CD14-positive monocyte (primary cell): ENCODE measurements around the gene KDM3B. TPM values are rescaled to one million over a fixed set of nuclear protein-coding genes. Genes with fewer than 3 reads are reported as not detected.

ENCODE experiments used
- DNase-seq, 3 donors: peaks; one replicate each; pipeline ENCODE4 v3.0.0-alpha.2; 2011 to 2022
- H2AFZ ChIP-seq: 2 replicates; pipeline ENCODE4 v1.6.0; 2012; ENCODE audit warnings: mild to moderate bottlenecking, low read depth, low read length, inconsistent platforms; ENCODE audit not compliant: insufficient read depth, poor library complexity, severe bottlenecking
- H3K27ac ChIP-seq, 2 donors: 1 replicate in 1 of 2; 2 replicates in 1 of 2; pipeline ENCODE4 v1.5.1; 2012 to 2013; ENCODE audit warnings: low read length in 2 of 2, control low read depth in 1 of 2, inconsistent platforms in 1 of 2, low read depth in 1 of 2, mild to moderate bottlenecking in 1 of 2
- H3K27me3 ChIP-seq, 2 donors: one replicate each; pipeline versions ENCODE4 v1.6.0 to v1.6.1; 2011 to 2013; ENCODE audit warnings: low read length in 2 of 2; ENCODE audit not compliant: control insufficient read depth in 2 of 2, insufficient read depth in 2 of 2
- H3K36me3 ChIP-seq, 2 donors: replicated peaks in 1 of 2; 1 replicate in 1 of 2; 2 replicates in 1 of 2; pipeline versions ENCODE4 v1.5.1 to v1.6.1; 2012 to 2013; ENCODE audit warnings: low read length in 2 of 2, control low read depth in 1 of 2, inconsistent platforms in 1 of 2, mild to moderate bottlenecking in 1 of 2; ENCODE audit not compliant: insufficient read depth in 2 of 2, control insufficient read depth in 1 of 2
- H3K4me1 ChIP-seq, 2 donors: 1 replicate in 1 of 2; 2 replicates in 1 of 2; pipeline versions ENCODE4 v1.5.1 to v1.6.1; 2012 to 2013; ENCODE audit warnings: low read length in 2 of 2, control low read depth in 1 of 2, inconsistent platforms in 1 of 2, mild to moderate bottlenecking in 1 of 2, moderate library complexity in 1 of 2; ENCODE audit not compliant: insufficient read depth in 2 of 2, control insufficient read depth in 1 of 2
- H3K4me2 ChIP-seq: replicated peaks from 2 replicates; pipeline ENCODE3; 2012; ENCODE audit warnings: low read length, moderate library complexity, mild to moderate bottlenecking; ENCODE audit not compliant: poor library complexity, severe bottlenecking; ENCODE audit errors: extremely low read depth
- H3K4me3 ChIP-seq, 3 experiments: fragments of 200-600 bp in 1 of 3; sonication (generic) in 1 of 3; replicated peaks in 1 of 3; 1 replicate in 2 of 3; 2 replicates in 1 of 3; pipeline ENCODE4 v1.5.1; 2011 to 2013; ENCODE audit warnings: low read length in 3 of 3, mild to moderate bottlenecking in 3 of 3, control low read depth in 2 of 3, low read depth in 2 of 3, inconsistent platforms in 1 of 3, moderate library complexity in 1 of 3
- H3K79me2 ChIP-seq: 2 replicates; pipeline ENCODE4 v1.6.0; 2012; ENCODE audit warnings: mild to moderate bottlenecking, control low read depth, inconsistent platforms, low read length, moderate library complexity; ENCODE audit not compliant: insufficient read depth
- H3K9ac ChIP-seq: 2 replicates; pipeline ENCODE4 v1.6.0; 2017; ENCODE audit warnings: low read length, mild to moderate bottlenecking; ENCODE audit not compliant: insufficient read depth, poor library complexity, severe bottlenecking
- H3K9me3 ChIP-seq, 2 donors: replicated peaks in 1 of 2; 1 replicate in 1 of 2; 2 replicates in 1 of 2; pipeline versions ENCODE4 v1.5.1 to v1.6.1; 2012 to 2013; ENCODE audit warnings: low read length in 2 of 2, control low read depth in 1 of 2; ENCODE audit not compliant: control insufficient read depth in 1 of 2, insufficient read depth in 1 of 2
- H4K20me1 ChIP-seq: 2 replicates; pipeline ENCODE4 v1.6.0; 2012; ENCODE audit warnings: mild to moderate bottlenecking, low read length, control low read depth, moderate library complexity; ENCODE audit not compliant: insufficient read depth
- H3K27ac Mint-ChIP-seq, 7 donors: one replicate each; pipeline ENCODE4 v1.8.0; 2020; ENCODE audit warnings: mild to moderate bottlenecking in 7 of 7, mixed read lengths in 7 of 7, moderate library complexity in 6 of 7, inconsistent platforms in 2 of 7
- H3K27me3 Mint-ChIP-seq, 3 donors: one replicate each; pipeline ENCODE4 v1.8.0; 2021 to 2022; ENCODE audit warnings: low read depth in 3 of 3, mild to moderate bottlenecking in 3 of 3, mixed read lengths in 3 of 3, moderate library complexity in 3 of 3, inconsistent platforms in 1 of 3
- H3K36me3 Mint-ChIP-seq, 2 donors: one replicate each; pipeline ENCODE4 v1.8.0; 2020; ENCODE audit warnings: mixed read lengths in 2 of 2, inconsistent platforms in 1 of 2, mild to moderate bottlenecking in 1 of 2
- H3K4me1 Mint-ChIP-seq: one replicate; pipeline ENCODE4 v1.8.0; 2020; ENCODE audit warnings: mild to moderate bottlenecking, mixed read lengths
- H3K4me3 Mint-ChIP-seq, 2 donors: one replicate each; pipeline ENCODE4 v1.8.0; 2020; ENCODE audit warnings: mild to moderate bottlenecking in 2 of 2, mixed read lengths in 2 of 2, moderate library complexity in 1 of 2
- H3K9me3 Mint-ChIP-seq, 7 donors: one replicate each; pipeline ENCODE4 v1.8.0; 2020 to 2022; ENCODE audit warnings: mixed read lengths in 7 of 7, mild to moderate bottlenecking in 6 of 7, moderate library complexity in 6 of 7, inconsistent platforms in 2 of 7
- WGBS: methylation state at CpG from one replicate; pipeline ENCODE4 v1.1.5; 2013; ENCODE audit warnings: missing lambda C conversion rate; ENCODE audit not compliant: insufficient coverage; 5-methylcytosine and 5-hydroxymethylcytosine counted together
- intact Hi-C, 2 donors: fragments of 100-400 bp; cut with micrococcal nuclease; formaldehyde crosslinking; loops; one replicate each; pipeline versions ENCODE4 v1.15.0 to v1.15.1; 2023
- polyA plus RNA-seq, 3 donors: library from polyadenylated mRNA; depleted of rRNA in 1 of 3; unstranded in 2 of 3; stranded (reverse) in 1 of 3; fragments of 300-500 nt in 2 of 3; fragments of >200 nt in 1 of 3; fragmentation: Illumina TruSeq in 2 of 3; gene quantifications; 1 replicate in 2 of 3; 2 replicates in 1 of 3; pipeline ENCODE4 v1.2.3, GENCODE V29; 2012 to 2021
- TF ChIP-seq, protein P1 (sequence below): fragments of 200-600 bp; IDR thresholded peaks from one replicate; pipeline ENCODE4 v1.8.0; 2022; ENCODE audit warnings: antibody characterized with exemption, mild to moderate bottlenecking

The KDM3B gene
- polyA plus RNA-seq, 3 donors, result 11.7 to 52.1 (median 17.4) TPM

DNA sequence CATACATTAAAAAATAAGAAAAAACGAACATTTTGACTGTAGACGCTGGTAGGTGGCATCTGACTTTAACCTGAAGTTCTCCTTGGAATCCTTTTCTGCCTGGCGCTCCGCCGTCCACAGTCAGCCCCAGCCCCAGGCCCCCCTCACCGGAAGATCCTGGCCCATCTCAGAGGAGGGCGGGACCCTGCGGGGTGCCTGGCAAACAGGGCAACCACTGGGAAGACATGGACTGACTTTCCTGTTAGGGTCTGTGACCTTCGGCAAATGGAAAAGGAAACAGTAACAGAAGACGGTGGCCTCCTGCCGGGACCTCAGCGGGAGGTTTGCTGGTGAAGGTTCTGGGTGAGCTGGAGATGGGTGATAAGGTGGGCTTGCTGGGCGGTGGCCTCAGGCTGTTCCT is 101.1 kb downstream of the KDM3B start:
- no peak overlapping the region for H3K27ac Mint-ChIP-seq
- peaks cover 4 to 15% (median 5%) of the 10 kb centered on the region in 3 donors for H3K27me3 Mint-ChIP-seq
- H3K4me3 ChIP-seq, result no peak overlapping the region
- H3K9me3 Mint-ChIP-seq, result peaks cover 0 to 1% (median 0%) of the 10 kb centered on the region in 7 donors
- peaks cover 8 to 9% of the 10 kb centered on the region in 2 donors for H3K4me1 ChIP-seq
- no peaks in the 10 kb centered on the region for H3K9me3 ChIP-seq
- H3K27ac ChIP-seq, result no peak overlapping the region
- intact Hi-C loops, result no loop called here
- H3K4me1 Mint-ChIP-seq, result peaks cover 15% of the 10 kb centered on the region
- no peak overlapping the region for H3K4me3 Mint-ChIP-seq
- no peak overlapping the region for H2AFZ ChIP-seq
- no peaks in the 10 kb centered on the region for H3K79me2 ChIP-seq
- no peaks in the 10 kb centered on the region for H3K36me3 ChIP-seq
- no peaks in the 10 kb centered on the region for H4K20me1 ChIP-seq
- WGBS, result 96% methylated on average over 12 of the region's 13 CpGs
- no peak overlapping the region for H3K9ac ChIP-seq
- H3K4me2 ChIP-seq, result no peak overlapping the region
- no peaks in the 10 kb centered on the region for H3K27me3 ChIP-seq
- TF ChIP-seq, protein P1, sequence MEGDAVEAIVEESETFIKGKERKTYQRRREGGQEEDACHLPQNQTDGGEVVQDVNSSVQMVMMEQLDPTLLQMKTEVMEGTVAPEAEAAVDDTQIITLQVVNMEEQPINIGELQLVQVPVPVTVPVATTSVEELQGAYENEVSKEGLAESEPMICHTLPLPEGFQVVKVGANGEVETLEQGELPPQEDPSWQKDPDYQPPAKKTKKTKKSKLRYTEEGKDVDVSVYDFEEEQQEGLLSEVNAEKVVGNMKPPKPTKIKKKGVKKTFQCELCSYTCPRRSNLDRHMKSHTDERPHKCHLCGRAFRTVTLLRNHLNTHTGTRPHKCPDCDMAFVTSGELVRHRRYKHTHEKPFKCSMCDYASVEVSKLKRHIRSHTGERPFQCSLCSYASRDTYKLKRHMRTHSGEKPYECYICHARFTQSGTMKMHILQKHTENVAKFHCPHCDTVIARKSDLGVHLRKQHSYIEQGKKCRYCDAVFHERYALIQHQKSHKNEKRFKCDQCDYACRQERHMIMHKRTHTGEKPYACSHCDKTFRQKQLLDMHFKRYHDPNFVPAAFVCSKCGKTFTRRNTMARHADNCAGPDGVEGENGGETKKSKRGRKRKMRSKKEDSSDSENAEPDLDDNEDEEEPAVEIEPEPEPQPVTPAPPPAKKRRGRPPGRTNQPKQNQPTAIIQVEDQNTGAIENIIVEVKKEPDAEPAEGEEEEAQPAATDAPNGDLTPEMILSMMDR, result no peak
- peaks cover 0 to 2% of the 10 kb centered on the region in 2 donors for H3K36me3 Mint-ChIP-seq
- no peak for DNase-seq

DNA sequence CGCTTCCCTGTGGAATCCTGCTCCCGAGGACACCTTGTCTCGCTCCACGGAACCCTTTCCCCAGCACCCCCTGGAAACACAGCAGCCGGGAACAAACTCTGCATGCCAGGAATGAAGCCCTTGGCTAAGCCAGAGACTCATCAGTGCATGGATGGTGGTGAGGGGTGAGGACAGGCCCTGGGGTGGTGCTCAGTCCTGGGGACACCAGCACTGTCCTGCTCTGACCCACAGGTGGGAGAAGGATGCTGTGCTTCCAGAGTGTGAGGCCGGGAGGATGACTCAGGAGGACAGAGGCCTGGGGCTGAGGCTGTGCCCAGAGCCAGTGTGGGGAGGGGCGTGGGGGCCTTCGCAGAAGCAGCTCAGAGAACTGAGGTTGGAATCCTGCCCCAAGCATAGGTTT is 101.6 kb downstream of the KDM3B start:
- Histone ChIP-seq H3K36me3 (no peaks in the 10 kb centered on the region), H4K20me1 (no peaks in the 10 kb centered on the region), H3K27me3 (no peaks in the 10 kb centered on the region), H3K9ac (no peak overlapping the region), H3K79me2 (no peaks in the 10 kb centered on the region), H3K4me1 (peaks cover 13 to 15% of the 10 kb centered on the region in 2 donors), H3K9me3 (no peaks in the 10 kb centered on the region), H3K4me3 (no peak overlapping the region), H3K4me2 (no peak overlapping the region), H2AFZ (no peak overlapping the region), H3K27ac (no peak overlapping the region)
- no peak for DNase-seq
- Mint-ChIP-seq H3K27me3 (peaks cover 4 to 14% (median 6%) of the 10 kb centered on the region in 3 donors), H3K4me1 (peaks cover 20% of the 10 kb centered on the region), H3K27ac (no peak overlapping the region), H3K9me3 (peaks cover 0 to 1% (median 0%) of the 10 kb centered on the region in 7 donors), H3K4me3 (no peak overlapping the region), H3K36me3 (peaks cover 0 to 6% of the 10 kb centered on the region in 2 donors)
- intact Hi-C loops, result no loop called here
- TF ChIP-seq, protein P1, result no peak
- 93% methylated on average over 3 of the region's 8 CpGs for WGBS
